HK-2 (cell line): ENCODE measurements around the gene NCBP2.

Source experiments
- DNase-seq: peaks from one replicate; pipeline ENCODE4 v3.0.0-alpha.2; 2018; ENCODE audit not compliant: unreplicated experiment

NCBP2 gene

GRCh38 chr3:196941729-196942225 is 551 bp downstream of the NCBP2 start:
- DNase-seq = no peak

- DNase-seq = no peak
These were observed 3.8 kb downstream of the NCBP2 start for GRCh38 chr3:196938576-196938975.

- DNase-seq = no peak
These were observed 4.2 kb downstream of the NCBP2 start for GRCh38 chr3:196938124-196938523.

- no peak for DNase-seq
These were observed 6.0 kb downstream of the NCBP2 start for GRCh38 chr3:196936288-196936687.

GRCh38 chr3:196932600-196932999 is 9.7 kb downstream of the NCBP2 start:
- no peak for DNase-seq

GRCh38 chr3:196931828-196932587 is 10.3 kb downstream of the NCBP2 start:
- no peak for DNase-seq

- no peak for DNase-seq
These were observed 11.2 kb downstream of the NCBP2 start for GRCh38 chr3:196931157-196931556.

GRCh38 chr3:196927571-196928453 is 14.5 kb downstream of the NCBP2 start:
- DNase-seq = no peak

- DNase-seq = no peak
These were observed 21.6 kb downstream of the NCBP2 start for GRCh38 chr3:196920733-196921132.

GRCh38 chr3:196918968-196919367 is 23.4 kb downstream of the NCBP2 start:
- DNase-seq = no peak

GRCh38 chr3:196916995-196917394 is 25.3 kb downstream of the NCBP2 start:
- no peak for DNase-seq

GRCh38 chr3:196916221-196916620 is 26.1 kb downstream of the NCBP2 start:
- DNase-seq = no peak

GRCh38 chr3:196915375-196915774 is 27.0 kb downstream of the NCBP2 start:
- no peak for DNase-seq

- DNase-seq = no peak
These were observed 27.5 kb downstream of the NCBP2 start for GRCh38 chr3:196914866-196915265.

GRCh38 chr3:196903740-196904139 is 38.6 kb downstream of the NCBP2 start:
- DNase-seq = no peak

- no peak for DNase-seq
These were observed 40.0 kb downstream of the NCBP2 start for GRCh38 chr3:196902296-196902695.

- DNase-seq = no peak
These were observed 40.6 kb downstream of the NCBP2 start for GRCh38 chr3:196901768-196902167.

- DNase-seq = no peak
These were observed 46.1 kb downstream of the NCBP2 start for GRCh38 chr3:196896229-196896628.

- DNase-seq = no peak
These were observed 47.6 kb downstream of the NCBP2 start for GRCh38 chr3:196894557-196895295.

- no peak for DNase-seq
These were observed 52.3 kb downstream of the NCBP2 start for GRCh38 chr3:196889844-196890708.

GRCh38 chr3:196886144-196886543 is 56.2 kb downstream of the NCBP2 start:
- no peak for DNase-seq
